SK-N-MC (cell line): ENCODE results near the gene MYCBP2.

Source experiments
- DNase-seq: peaks from one replicate; pipeline ENCODE4 v3.0.0-alpha.2; 2011; ENCODE audit warnings: low read depth, low spot score
- H3K27ac ChIP-seq: fragments of 200-600 bp; sonication (generic); 2 replicates; pipeline ENCODE4 v1.5.1; 2016; ENCODE audit warnings: mixed run types
- H3K36me3 ChIP-seq: fragments of 200-600 bp; sonication (generic); 2 replicates; pipeline ENCODE4 v1.6.1; 2017; ENCODE audit warnings: antibody characterized with exemption, low read length, mixed read lengths; ENCODE audit not compliant: insufficient read depth
- H3K4me3 ChIP-seq: fragments of 200-600 bp; sonication (generic); 2 replicates; pipeline ENCODE4 v1.5.1; 2016
- H3K9ac ChIP-seq: fragments of 200-600 bp; sonication (generic); 2 replicates; pipeline ENCODE4 v1.8.0; 2017; ENCODE audit warnings: mixed run types, mixed read lengths; ENCODE audit not compliant: insufficient read length
- H3K9me3 ChIP-seq: fragments of 200-600 bp; sonication (generic); 2 replicates; pipeline ENCODE4 v1.6.1; 2017; ENCODE audit warnings: low read depth, mild to moderate bottlenecking, antibody characterized with exemption, low read length, moderate library complexity, mixed read lengths
- EZH2 ChIP-seq: fragments of 200-600 bp; sonication (generic); IDR thresholded peaks from one replicate; pipeline ENCODE4 v1.6.1; 2017; ENCODE audit warnings: antibody characterized with exemption
- FOXP2 ChIP-seq: optimal IDR thresholded peaks from 2 replicates; pipeline ENCODE3; 2011; ENCODE audit warnings: mild to moderate bottlenecking, moderate library complexity; ENCODE audit not compliant: insufficient read depth; ENCODE audit errors: extremely low read length, control extremely low read depth
- POLR2AphosphoS5 ChIP-seq: IDR thresholded peaks from 2 replicates; pipeline ENCODE4 v1.6.1; 2012; ENCODE audit warnings: mild to moderate bottlenecking, low read depth, low read length, borderline replicate concordance

Gene MYCBP2

DNA sequence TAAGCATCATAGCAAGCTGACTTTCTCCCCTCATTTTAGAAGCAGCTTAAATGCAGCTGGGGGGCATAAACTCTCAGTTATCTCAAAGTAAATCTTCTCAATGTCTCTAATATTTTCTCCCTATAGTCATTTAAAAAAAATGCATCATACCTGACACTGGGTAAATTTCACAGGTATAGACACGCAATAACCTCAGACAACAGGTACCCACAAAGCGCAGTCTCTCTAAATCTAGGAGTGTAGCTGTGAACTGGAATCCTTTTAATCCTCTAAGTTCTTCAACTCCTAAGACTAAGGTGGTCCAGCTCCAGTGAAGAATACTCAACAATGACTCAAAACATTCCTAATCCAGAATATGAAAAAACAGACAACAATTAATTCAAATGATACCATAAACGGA is 141.2 kb downstream of the MYCBP2 start:
- no peak for TF ChIP-seq POLR2AphosphoS5
- TF ChIP-seq FOXP2 = no peak
- no peak for TF ChIP-seq EZH2
- peaks cover 47% of the 10 kb centered on the region for H3K36me3 ChIP-seq
- no peak for DNase-seq
- H3K9ac ChIP-seq = no peak overlapping the region
- no peak overlapping the region for H3K4me3 ChIP-seq
- no peak overlapping the region for H3K27ac ChIP-seq
- no peaks in the 10 kb centered on the region for H3K9me3 ChIP-seq

DNA sequence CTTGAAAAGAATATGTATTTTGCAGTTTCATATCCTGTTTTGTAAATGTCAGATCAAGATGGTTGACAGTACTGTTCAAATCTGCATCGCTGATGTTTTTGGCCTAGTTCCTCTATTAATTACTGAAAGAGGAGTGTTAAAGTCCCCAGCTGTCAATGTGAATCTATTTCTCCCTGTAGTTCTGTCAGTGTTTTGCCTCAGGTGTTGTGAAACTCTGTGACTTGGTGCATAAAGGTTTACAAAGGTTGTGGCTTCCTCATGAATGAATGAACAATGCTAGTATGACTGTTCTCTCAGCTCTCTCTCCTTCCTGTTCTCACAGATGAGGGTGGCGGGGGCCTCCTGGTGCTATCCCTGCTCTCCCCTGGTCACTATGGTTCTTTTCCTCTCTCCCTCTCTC is 142.4 kb downstream of the MYCBP2 start:
- H3K36me3 ChIP-seq = peaks cover 52% of the 10 kb centered on the region
- no peak overlapping the region for H3K4me3 ChIP-seq
- DNase-seq = no peak
- H3K9ac ChIP-seq = no peak overlapping the region
- H3K9me3 ChIP-seq = no peaks in the 10 kb centered on the region
- H3K27ac ChIP-seq = no peak overlapping the region
- TF ChIP-seq POLR2AphosphoS5 (no peak), FOXP2 (no peak), EZH2 (no peak)

DNA sequence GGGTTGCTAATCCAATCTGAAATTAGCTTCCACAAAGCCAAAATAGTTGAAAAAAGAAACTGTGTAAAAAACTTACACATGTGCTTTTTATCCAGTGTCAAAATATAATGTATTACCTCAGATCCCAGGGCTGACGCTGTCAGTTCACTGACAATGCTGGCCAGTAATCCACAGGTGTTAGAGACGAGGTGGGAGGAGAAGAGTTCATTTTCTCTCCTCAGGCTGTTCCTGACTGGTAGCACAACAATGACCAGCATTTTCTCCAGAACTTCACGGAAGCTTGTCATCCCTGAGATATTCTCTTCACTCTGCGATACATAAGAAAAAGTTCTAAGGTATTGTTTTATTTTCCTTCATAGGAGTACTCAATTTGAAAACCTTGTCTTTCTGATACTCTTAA is 146.9 kb downstream of the MYCBP2 start:
- H3K4me3 ChIP-seq = no peak overlapping the region
- no peak overlapping the region for H3K9ac ChIP-seq
- H3K36me3 ChIP-seq = peaks cover 53% of the 10 kb centered on the region
- no peak overlapping the region for H3K27ac ChIP-seq
- no peaks in the 10 kb centered on the region for H3K9me3 ChIP-seq
- DNase-seq = no peak
- TF ChIP-seq EZH2 = no peak
- no peak for TF ChIP-seq FOXP2
- TF ChIP-seq POLR2AphosphoS5 = no peak

DNA sequence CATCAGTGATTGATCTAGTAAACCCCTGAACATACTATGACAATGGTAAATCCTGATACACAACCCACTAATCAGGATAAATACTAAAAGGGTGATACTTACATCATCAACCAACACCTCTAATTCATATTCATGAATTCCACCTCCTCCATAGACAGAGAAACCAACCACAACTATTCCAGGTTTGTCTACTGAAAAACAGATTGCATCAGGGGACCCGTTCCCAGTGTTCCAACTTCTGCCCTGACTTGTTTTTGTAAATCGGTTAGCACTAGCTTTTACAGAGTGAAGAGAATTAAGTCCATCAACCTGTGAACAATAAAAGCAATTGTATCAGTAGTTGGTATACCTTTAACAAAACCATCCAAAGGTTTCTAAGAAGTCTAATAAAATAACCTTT is 149.2 kb downstream of the MYCBP2 start:
- no peaks in the 10 kb centered on the region for H3K9me3 ChIP-seq
- H3K9ac ChIP-seq = no peak overlapping the region
- TF ChIP-seq POLR2AphosphoS5 = no peak
- TF ChIP-seq FOXP2 = no peak
- TF ChIP-seq EZH2 = no peak
- H3K36me3 ChIP-seq = peaks cover 51% of the 10 kb centered on the region
- H3K4me3 ChIP-seq = no peak overlapping the region
- H3K27ac ChIP-seq = no peak overlapping the region
- no peak for DNase-seq

DNA sequence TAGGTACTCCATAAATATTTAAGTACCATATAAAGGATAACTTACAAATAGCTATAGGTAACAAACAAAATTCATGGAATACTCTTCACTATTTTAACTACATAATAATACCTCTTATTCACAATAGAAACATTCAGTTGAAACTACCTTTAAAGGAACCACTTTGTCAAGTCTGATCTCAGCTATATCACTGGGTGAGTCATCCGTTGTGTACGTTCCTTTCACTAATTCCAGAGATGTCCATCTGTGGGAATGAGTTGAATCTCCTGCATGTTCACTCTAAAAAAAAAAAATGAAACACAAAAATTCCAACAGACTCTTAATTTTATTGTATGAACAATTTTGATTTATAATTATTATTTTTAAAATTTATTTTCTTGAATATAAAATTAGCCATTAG is 150.5 kb downstream of the MYCBP2 start:
- Histone ChIP-seq H3K9ac (no peak overlapping the region), H3K9me3 (no peaks in the 10 kb centered on the region), H3K4me3 (no peak overlapping the region), H3K36me3 (peaks cover 53% of the 10 kb centered on the region), H3K27ac (no peak overlapping the region)
- no peak for DNase-seq
- TF ChIP-seq FOXP2 = no peak
- TF ChIP-seq EZH2 = no peak
- TF ChIP-seq POLR2AphosphoS5 = no peak

DNA sequence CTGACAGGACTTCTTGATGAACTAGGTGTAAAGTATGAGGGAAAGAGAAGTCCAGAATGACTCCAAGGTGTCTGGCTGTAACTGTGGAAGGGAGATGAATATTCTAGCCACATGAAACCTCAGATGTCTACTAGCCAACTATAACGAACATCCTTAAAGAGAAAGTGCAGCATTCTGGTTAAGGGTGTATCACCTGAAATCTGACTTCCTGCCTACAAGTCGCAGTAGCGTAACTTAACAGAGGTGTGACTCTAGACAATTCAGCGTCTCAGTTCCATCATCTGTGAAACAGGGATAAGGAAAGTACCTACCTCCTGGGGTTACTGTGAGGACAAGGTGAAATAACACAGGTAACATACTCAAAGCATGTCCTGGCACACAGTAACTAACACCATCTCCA is 154.2 kb downstream of the MYCBP2 start:
- Histone ChIP-seq H3K9me3 (no peaks in the 10 kb centered on the region), H3K4me3 (no peak overlapping the region), H3K36me3 (peaks cover 42% of the 10 kb centered on the region), H3K27ac (no peak overlapping the region), H3K9ac (no peak overlapping the region)
- no peak for DNase-seq
- no peak for TF ChIP-seq EZH2
- no peak for TF ChIP-seq POLR2AphosphoS5
- no peak for TF ChIP-seq FOXP2

DNA sequence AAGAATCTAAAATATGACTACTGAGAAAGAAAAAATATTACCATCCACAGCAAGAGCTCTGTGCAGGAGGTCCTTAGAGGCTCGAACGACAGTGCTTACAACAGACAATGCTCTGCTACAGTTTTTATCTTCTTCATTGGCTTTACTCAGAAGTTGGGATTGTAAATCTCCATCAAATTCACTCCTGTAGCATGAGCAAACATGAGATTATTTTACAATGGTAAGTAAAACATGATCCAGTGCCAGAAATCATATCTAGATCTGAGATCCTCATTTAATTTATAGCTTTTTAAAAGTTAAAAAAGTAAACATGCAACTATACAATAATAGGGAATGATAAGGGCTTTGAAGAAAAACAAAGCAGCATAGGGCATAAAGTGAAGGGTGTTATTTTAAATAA is 155.4 kb downstream of the MYCBP2 start:
- no peaks in the 10 kb centered on the region for H3K9me3 ChIP-seq
- H3K4me3 ChIP-seq = no peak overlapping the region
- no peak for DNase-seq
- peaks cover 44% of the 10 kb centered on the region for H3K36me3 ChIP-seq
- TF ChIP-seq EZH2 (no peak), FOXP2 (no peak), POLR2AphosphoS5 (no peak)
- H3K9ac ChIP-seq = no peak overlapping the region
- no peak overlapping the region for H3K27ac ChIP-seq

DNA sequence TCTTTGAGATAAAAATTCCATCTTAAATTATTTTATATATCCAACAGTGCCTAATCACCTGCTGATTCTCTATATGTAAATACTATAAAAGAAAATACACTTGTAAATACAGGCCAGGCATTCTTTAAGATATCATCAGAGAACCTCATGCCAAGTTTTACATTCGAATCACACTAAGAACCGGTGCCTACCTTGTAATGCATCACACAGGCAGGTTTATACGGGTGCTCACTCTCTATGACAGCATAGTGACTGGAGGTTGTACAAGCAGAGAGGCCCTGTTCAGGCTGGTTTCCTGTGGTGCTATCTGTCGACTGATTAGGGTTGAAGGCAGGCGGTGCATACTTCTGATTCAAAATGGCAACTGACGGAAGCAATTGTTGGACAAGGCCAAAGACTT is 158.7 kb downstream of the MYCBP2 start:
- DNase-seq = no peak
- H3K9ac ChIP-seq = no peak overlapping the region
- H3K4me3 ChIP-seq = no peak overlapping the region
- no peaks in the 10 kb centered on the region for H3K9me3 ChIP-seq
- TF ChIP-seq EZH2 (no peak), POLR2AphosphoS5 (no peak), FOXP2 (no peak)
- H3K36me3 ChIP-seq = peaks cover 57% of the 10 kb centered on the region
- no peak overlapping the region for H3K27ac ChIP-seq

DNA sequence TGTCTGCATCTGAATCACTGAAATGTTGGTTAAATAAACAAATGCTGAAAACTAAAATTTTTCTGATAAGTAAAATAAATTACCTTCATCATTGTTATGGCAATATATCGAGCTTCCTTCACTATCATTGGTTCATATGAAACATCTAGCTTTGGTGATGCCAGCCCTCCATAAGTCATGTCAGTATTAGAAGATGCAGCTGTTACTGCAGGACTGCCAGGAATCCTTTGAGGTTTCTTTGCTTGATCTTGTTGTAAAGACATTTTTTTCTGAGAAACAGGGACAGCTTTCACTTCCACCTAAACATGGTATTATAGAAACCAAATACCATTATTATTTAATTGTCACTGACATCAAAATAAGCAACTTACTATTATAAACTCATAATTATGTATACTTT is 176.2 kb downstream of the MYCBP2 start:
- peaks cover 26% of the 10 kb centered on the region for H3K36me3 ChIP-seq

More for the DNA sequence above, 176.2 kb downstream of the MYCBP2 start:
- DNase-seq = no peak
- no peak overlapping the region for H3K9ac ChIP-seq
- no peak overlapping the region for H3K27ac ChIP-seq
- no peaks in the 10 kb centered on the region for H3K9me3 ChIP-seq
- no peak overlapping the region for H3K4me3 ChIP-seq
- TF ChIP-seq EZH2 (no peak), FOXP2 (no peak), POLR2AphosphoS5 (no peak)
